SJSA1 (cell line): Measurements from ENCODE around the gene MTMR12. TPM values are rescaled to one million over a fixed set of nuclear protein-coding genes. Genes with fewer than 3 reads are reported as not detected.
A peak's percentile ranks its signal among the peaks of the same experiment; 100 is the strongest.

Experiments used
- DNase-seq, 2 experiments: peaks; one replicate each; pipeline ENCODE4 v3.0.0-alpha.2; 2015 to 2020; ENCODE audit warnings: low spot score in 2 of 2, low read depth in 1 of 2
- H3K27ac ChIP-seq: fragments of 250-450 bp; sonication (Bioruptor Pico); 2 replicates; pipeline ENCODE4 v1.5.1; 2020; ENCODE audit warnings: mild to moderate bottlenecking, moderate library complexity
- H3K27me3 ChIP-seq: fragments of 250-450 bp; sonication (Bioruptor Pico); replicated peaks from 2 replicates; pipeline ENCODE4 v1.5.1; 2020; ENCODE audit warnings: mild to moderate bottlenecking, moderate library complexity
- H3K36me3 ChIP-seq: fragments of 250-450 bp; sonication (Bioruptor Pico); 2 replicates; pipeline ENCODE4 v1.5.1; 2020; ENCODE audit warnings: mild to moderate bottlenecking
- H3K4me1 ChIP-seq: fragments of 250-450 bp; sonication (Bioruptor Pico); replicated peaks from 2 replicates; pipeline ENCODE4 v1.6.1; 2021; ENCODE audit warnings: mild to moderate bottlenecking
- H3K4me3 ChIP-seq: fragments of 250-450 bp; sonication (Bioruptor Pico); 2 replicates; pipeline ENCODE4 v1.5.1; 2020; ENCODE audit warnings: mild to moderate bottlenecking
- H3K9me3 ChIP-seq: fragments of 250-450 bp; sonication (Bioruptor Pico); replicated peaks from 2 replicates; pipeline ENCODE4 v1.5.1; 2020; ENCODE audit warnings: mild to moderate bottlenecking
- total RNA-seq: library from RNA; depleted of rRNA; stranded (reverse); fragments of >200 nt; shearing (Covaris generic); gene quantifications from 2 replicates; pipeline ENCODE4 v1.2.3, GENCODE V29; 2014

MTMR12 gene
- total RNA-seq, 1 experiment from 2014 or later = 5.4 TPM

GRCh38 chr5:32239385-32239784 lies 73.4 kb downstream of the MTMR12 start:
- Histone ChIP-seq H3K4me1 (no peaks in the 10 kb centered on the region), H3K27me3 (no peaks in the 10 kb centered on the region), H3K4me3 (no peak overlapping the region), H3K9me3 (no peaks in the 10 kb centered on the region), H3K36me3 (0 out of 2 replicates have a peak, but pooled peaks cover 5% of the 10 kb centered on the region), H3K27ac (no peak overlapping the region)
- DNase-seq = no peak

- no peaks in the 10 kb centered on the region for H3K4me1 ChIP-seq
- H3K36me3 ChIP-seq = peaks cover 4% of the 10 kb centered on the region; the same call in 1 of the 2 replicates
- no peaks in the 10 kb centered on the region for H3K9me3 ChIP-seq
- H3K27ac ChIP-seq = no peak overlapping the region
- no peaks in the 10 kb centered on the region for H3K27me3 ChIP-seq
- no peak overlapping the region for H3K4me3 ChIP-seq
- DNase-seq = no peak
Observed at GRCh38 chr5:32233696-32234447, 78.9 kb downstream of the MTMR12 start.

GRCh38 chr5:32233220-32233695 lies 79.5 kb downstream of the MTMR12 start:
- no peak overlapping the region for H3K4me3 ChIP-seq
- no peaks in the 10 kb centered on the region for H3K9me3 ChIP-seq
- no peaks in the 10 kb centered on the region for H3K27me3 ChIP-seq
- peaks cover 4% of the 10 kb centered on the region; the same call in 1 of the 2 replicates for H3K36me3 ChIP-seq
- H3K4me1 ChIP-seq = no peaks in the 10 kb centered on the region
- H3K27ac ChIP-seq = no peak overlapping the region
- no peak for DNase-seq

- no peak overlapping the region for H3K27ac ChIP-seq
Observed at GRCh38 chr5:32232441-32233219, 80.1 kb downstream of the MTMR12 start.

GRCh38 chr5:32231929-32232328 lies 80.8 kb downstream of the MTMR12 start:
- Histone ChIP-seq H3K9me3 (no peaks in the 10 kb centered on the region), H3K36me3 (peaks cover 4% of the 10 kb centered on the region; the same call in 1 of the 2 replicates), H3K27me3 (no peaks in the 10 kb centered on the region), H3K4me3 (no peak overlapping the region), H3K4me1 (no peaks in the 10 kb centered on the region), H3K27ac (no peak overlapping the region)
- DNase-seq = no peak

More at GRCh38 chr5:32232441-32233219, 80.1 kb downstream of the MTMR12 start:
- peaks cover 4% of the 10 kb centered on the region; the same call in 1 of the 2 replicates for H3K36me3 ChIP-seq
- H3K4me1 ChIP-seq = no peaks in the 10 kb centered on the region
- no peaks in the 10 kb centered on the region for H3K9me3 ChIP-seq
- peak; percentile 24 to 48 for DNase-seq
- no peak overlapping the region for H3K4me3 ChIP-seq
- H3K27me3 ChIP-seq = no peaks in the 10 kb centered on the region

GRCh38 chr5:32231241-32231640 lies 81.5 kb downstream of the MTMR12 start:
- DNase-seq = no peak
- Histone ChIP-seq H3K36me3 (peaks cover 4% of the 10 kb centered on the region; the same call in 1 of the 2 replicates), H3K27ac (no peak overlapping the region), H3K9me3 (no peaks in the 10 kb centered on the region), H3K27me3 (no peaks in the 10 kb centered on the region), H3K4me1 (no peaks in the 10 kb centered on the region), H3K4me3 (no peak overlapping the region)

DNA sequence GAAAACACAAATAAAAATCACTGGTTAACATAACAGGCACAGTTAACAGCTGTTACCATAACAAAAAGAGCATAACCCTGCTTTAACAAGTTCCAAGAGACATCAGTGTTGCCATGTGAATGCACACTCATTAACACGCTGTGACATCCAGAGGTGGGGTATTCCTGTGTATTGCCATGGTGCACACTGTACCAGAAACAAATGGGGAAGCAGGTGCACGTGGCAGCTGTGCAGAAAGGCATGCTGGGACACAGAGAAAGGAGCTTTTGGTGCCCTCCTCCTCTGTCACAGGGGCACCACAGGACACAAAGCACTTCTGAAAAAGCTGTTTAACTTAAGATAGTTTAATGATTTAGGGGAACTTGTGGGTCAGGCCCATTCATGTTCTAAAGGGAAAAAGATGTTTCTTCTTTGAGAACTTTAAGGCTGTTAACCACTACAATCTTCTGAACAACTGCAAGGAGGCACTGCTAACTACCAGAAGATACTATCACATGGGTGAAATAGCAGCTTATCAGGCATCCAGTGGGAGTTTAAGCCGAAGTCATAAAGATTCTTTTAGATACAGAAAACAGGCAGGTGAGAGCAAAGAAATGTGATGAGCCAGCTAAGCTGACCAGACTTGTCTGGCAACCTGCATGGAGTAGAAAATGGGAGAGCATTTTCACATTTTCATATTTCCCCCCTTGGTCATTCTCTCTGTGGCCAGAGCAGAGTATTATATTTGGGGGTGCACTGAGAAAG lies 82.2 kb downstream of the MTMR12 start:
- no peak for DNase-seq
- Histone ChIP-seq H3K27ac (no peak overlapping the region), H3K27me3 (no peaks in the 10 kb centered on the region), H3K36me3 (peaks cover 4% of the 10 kb centered on the region; the same call in 1 of the 2 replicates), H3K4me1 (no peaks in the 10 kb centered on the region), H3K9me3 (no peaks in the 10 kb centered on the region), H3K4me3 (no peak overlapping the region)

DNA sequence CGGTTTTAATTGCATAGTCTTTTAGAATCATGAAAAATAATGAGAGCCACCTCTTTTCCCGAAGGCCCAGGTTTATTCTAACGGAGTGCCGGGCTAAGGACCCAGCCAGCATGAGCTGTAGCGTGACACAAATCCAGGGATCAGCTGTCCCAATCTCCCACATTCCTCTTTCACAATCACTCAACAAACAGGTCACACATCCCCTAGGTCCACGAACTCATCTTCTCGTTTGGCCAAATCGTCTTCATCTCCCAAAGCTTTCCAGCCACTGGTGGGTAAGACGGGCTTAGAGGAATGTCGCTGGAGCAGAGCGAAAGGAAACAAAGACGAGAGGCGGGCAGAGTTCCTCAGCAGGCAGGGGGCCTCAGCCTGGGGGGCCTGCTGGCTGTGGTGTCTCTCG lies 83.2 kb downstream of the MTMR12 start:
- Histone ChIP-seq H3K4me3 (no peak overlapping the region), H3K27ac (no peak overlapping the region), H3K4me1 (peaks cover under 1% of the 10 kb centered on the region; the same call in 1 of the 2 replicates), H3K9me3 (no peaks in the 10 kb centered on the region), H3K36me3 (peaks cover 4% of the 10 kb centered on the region; the same call in 1 of the 2 replicates), H3K27me3 (no peaks in the 10 kb centered on the region)
- no peak for DNase-seq

- DNase-seq = no peak
- Histone ChIP-seq H3K9me3 (no peaks in the 10 kb centered on the region), H3K4me3 (no peak overlapping the region), H3K36me3 (peaks cover 4% of the 10 kb centered on the region; the same call in 1 of the 2 replicates), H3K4me1 (peaks cover 6% of the 10 kb centered on the region; the same call in 1 of the 2 replicates), H3K27me3 (no peaks in the 10 kb centered on the region), H3K27ac (no peak overlapping the region)
Observed at GRCh38 chr5:32228816-32229215, 83.9 kb downstream of the MTMR12 start.

DNA sequence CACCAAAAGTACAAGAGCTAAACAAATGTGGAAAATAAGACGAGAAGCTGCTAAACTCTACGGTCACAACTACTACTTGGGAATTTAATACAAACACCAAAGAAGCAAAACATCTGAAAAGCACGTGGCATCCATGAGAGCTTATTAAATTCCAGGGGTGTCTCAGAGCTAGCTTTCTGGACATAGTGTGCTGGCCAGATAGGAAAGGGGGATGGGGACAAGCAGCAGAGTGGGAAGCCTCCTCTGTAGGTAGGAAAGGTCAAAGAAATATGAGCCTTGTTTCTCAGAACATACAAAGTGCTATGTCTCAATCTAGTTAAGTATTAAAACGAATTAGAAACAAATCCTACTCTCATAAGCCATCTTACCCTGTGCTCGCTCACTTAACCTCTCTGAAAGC lies 87.3 kb downstream of the MTMR12 start:
- Histone ChIP-seq H3K4me3 (no peak overlapping the region), H3K27me3 (no peaks in the 10 kb centered on the region), H3K36me3 (no peaks in the 10 kb centered on the region), H3K4me1 (peaks cover 6% of the 10 kb centered on the region; the same call in 1 of the 2 replicates), H3K9me3 (no peaks in the 10 kb centered on the region), H3K27ac (no peak overlapping the region)
- no peak for DNase-seq

DNA sequence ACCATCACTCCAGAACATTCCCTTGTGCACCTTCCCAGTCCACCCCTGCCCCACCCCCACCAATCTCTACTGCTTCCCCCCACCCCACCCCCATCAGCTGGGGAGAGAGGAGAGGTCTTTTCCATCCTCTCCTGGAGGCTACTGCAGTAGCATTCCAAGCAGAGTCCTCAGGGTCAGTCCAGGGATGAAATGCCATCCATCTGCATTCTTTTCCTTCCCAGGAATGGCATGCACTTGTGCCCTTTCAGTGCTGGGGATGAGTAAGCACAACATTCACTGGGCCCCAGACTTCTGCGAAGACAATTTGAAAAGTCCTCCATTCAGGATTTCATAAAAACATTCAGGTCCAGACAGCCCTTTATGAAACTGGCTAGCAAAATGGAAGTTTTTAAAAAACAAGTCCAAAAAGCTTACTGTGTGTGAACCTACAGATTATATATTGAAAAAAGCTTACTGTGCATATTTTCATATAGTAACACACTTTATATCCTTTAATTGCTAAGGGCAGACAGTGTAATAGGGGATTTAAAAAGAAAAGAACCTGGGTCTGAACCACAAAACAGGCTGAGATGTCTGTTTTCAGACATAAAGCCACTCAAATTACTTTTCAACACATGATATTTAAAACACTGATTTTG lies 88.6 kb downstream of the MTMR12 start:
- 0 out of 2 replicates have a peak overlapping the region, but pooled peaks have one; percentile 20 for H3K27ac ChIP-seq

DNA sequence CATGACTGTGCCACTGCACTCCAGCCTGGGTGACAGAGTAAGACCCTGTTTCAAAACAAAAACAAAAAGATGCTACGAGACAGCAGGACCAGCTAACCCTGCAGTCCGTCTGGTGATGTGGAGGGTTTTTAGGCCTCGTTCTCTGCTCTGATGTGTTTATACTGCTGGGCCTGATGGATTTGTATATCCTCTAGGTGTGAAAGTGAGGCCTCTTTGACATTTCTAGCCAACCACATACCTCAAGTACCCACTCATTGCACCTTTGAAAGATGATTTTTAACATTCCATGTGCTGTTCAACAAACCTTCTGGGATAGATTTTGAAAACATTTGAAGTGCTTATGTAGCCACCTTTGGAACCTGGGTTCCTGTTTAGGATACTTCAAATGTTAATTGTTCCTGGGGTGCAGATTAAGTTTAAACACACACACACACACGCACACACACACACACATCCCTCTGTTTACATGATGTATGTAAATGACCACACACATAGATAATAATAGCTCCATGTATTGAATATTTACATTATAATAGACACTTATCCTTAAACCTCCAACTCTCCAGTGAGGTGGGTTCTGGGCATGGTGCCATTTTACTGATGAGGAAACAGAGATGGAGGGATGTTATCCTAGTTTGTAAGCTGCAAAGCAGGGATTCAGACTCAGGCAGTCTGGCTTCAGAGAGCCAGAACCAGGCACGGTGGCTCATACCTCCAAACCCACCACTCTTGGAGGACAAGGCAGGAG lies 89.8 kb downstream of the MTMR12 start:
- H3K27ac ChIP-seq = no peak overlapping the region
- H3K36me3 ChIP-seq = no peaks in the 10 kb centered on the region
- no peaks in the 10 kb centered on the region for H3K9me3 ChIP-seq
- H3K4me1 ChIP-seq = peaks cover 6% of the 10 kb centered on the region; the same call in 1 of the 2 replicates
- no peak for DNase-seq
- no peak overlapping the region for H3K4me3 ChIP-seq
- no peaks in the 10 kb centered on the region for H3K27me3 ChIP-seq

More for the DNA sequence above, 88.6 kb downstream of the MTMR12 start:
- DNase-seq = peak; percentile 49 to 53
- Histone ChIP-seq H3K4me3 (no peak overlapping the region), H3K9me3 (no peaks in the 10 kb centered on the region), H3K36me3 (no peaks in the 10 kb centered on the region), H3K4me1 (peaks cover 6% of the 10 kb centered on the region; the same call in 1 of the 2 replicates), H3K27me3 (no peaks in the 10 kb centered on the region)
